GM18868 (cell line): ENCODE data around the gene LPCAT1.
"Not testable (repeated sequence)": the region's sequence is repeated elsewhere in the genome, so short reads cannot be mapped to it uniquely, and the experiment has no call there.

Experiments used
- ATAC-seq: cut with Tn5 transposase; IDR thresholded peaks from one replicate; pipeline ENCODE4 v1.9.1; 2021; ENCODE audit warnings: mild to moderate bottlenecking, moderate library complexity; ENCODE audit not compliant: unreplicated experiment

LPCAT1 gene

DNA sequence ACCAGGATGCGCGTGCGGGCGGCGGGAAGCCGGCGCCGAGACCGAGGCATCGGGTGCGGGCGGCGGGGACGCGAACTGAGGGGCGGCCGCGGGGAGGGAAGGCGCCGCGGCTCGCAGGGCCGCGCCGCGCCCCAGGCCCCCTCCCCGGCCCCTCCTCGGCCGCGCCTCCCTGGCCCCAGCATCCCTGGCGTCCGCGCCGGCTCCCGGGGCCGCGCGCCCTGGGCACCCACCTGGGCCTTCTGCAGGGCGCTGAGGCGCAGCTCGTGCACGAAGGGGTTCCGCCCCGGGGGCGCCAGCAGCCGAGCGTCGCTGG is 324 bp downstream of the LPCAT1 start:
- ATAC-seq: peak; percentile 27

DNA sequence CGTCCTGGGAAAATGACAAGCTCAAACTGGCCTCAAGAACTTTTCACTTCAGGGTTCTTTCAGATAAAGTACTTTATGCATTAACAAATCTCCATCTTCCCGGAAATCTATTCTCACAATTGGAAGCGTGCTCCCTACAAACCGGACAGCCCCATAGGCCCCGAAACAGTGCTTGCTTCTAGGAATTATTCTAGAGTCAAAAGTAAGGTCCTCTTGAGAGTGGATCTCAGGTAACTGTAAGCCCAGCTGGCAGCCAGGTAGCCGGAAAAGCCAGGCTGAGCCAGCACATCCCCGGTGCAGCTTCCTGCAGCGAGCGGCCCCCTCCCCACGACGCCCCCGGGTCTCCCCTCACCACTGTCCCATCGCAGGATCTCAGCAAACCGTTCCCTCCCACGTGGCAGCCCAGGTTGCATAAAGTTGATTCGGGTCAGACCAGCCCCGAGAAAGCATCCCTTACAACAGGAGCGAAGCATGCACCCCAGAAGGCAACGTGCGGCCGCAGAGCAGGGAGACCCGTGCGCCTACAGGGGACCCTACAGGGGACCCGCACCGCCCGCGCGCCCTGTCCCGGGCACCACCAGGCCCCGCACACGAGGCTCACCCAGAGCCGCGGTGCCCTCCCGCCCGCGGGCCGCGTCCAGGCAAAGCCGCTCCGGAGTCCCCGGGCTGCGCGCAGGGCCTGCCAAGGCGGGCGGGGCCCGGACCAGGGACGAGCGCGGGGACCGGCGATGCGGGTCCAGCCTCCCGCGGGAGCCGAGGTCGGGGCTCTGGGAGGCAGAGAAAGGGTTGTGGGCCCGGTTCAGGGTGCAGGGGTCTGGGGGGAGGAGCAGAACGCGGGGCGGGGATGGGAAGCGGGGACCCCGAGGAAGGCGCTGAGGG is 920 bp downstream of the LPCAT1 start:
- no peak for ATAC-seq

DNA sequence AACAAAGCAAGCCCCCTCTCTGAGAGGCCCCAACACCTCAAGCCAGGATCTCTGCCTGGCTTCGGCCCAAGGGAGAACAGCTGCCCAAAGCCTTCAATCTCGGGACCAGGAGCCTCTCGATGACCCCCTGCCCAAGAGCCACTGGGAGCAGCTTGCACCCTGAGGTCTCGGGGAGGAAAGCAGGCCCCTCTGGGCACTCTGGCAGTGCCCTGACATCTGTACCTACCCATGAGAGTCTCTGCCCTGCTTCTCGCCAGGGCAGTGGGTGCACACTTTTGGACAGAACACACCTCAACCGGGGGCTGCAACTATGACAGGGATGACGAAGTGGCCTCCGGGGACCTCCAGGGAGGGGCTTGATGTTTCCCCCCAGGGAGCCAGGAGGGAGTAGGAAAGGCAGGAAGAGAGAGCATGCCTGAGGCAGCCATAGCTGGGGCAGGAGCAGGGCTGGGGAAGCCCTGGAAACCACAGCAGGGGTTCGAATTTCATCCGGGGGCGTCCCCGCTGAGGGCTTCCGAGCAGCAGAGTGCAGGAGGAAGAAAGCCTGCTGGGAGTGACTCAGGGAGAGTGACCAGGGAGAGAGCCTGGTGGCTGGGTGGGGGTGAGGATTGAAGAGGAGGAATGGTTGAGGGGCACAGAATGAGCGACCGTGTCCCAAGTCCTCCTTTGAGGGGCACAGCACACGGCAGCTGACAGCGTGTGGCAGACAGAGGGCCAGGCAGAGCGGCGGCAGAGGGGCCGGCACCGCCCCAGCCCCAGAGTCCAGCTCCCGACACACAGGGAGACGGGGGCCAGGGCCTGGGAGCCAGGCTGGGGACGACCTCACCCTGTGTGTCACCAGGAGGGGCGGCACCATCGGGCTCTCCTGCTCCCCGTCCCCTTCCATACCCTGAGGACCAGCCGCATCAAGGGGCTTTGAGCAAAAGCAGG is 1.8 kb downstream of the LPCAT1 start:
- peak; percentile 34 for ATAC-seq

DNA sequence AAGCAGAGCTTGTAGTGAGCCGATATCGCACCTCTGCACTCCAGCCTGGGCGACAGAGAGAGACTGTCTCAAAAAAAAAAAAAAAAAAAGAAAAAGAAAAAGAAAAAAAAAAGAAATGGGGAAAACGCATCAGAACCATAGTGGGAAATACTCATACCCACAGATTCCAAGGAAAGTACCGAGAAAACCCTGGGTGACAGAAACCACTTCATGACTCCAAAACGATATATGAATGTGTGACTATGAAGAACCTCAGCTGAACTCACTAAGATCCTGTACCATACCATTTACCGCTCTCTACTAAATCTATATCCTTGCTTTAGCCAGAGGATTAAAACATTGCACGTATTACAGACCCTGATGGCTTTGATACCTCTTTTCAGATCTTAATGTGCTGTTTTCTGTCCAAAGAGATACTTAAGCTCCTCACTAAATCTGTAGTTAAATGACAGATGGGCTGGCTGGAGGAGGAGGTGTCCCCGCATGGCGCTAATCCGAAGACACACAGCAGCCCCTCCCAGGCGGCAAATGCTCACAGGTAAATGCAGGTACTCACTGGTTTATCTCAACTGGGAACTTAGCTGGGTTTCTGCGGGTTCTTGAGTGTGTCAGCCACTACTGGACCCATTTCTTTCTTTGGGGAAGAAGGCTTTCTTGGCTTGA is 2.8 kb downstream of the LPCAT1 start:
- ATAC-seq: no peak

DNA sequence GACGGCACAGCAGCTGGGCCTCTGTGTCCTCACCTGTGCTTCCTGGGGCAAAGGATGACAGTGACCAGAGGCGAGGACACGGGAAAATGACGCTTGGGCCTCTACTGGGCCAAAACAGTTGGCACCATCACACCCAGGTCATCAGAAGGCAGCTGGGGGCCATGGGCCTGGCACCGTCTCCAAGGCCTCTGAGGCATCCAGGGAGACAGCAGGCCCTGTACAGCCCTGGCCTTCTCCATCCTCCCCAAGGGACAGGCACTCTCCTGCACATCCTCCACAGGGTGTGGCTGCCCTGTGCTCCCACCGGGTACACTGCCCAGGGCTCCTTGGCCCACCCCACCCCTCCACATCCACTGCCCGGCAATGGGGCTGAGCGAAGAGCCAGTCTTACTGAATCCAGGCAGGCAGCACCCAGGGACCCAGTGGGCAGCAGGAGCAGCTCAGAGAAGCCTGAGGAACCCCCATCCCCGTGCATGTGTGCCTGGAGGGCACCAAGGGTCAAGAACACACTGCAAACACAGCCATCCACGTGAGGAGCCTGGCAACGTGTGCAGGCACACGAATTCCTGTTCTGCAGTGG is 4.0 kb downstream of the LPCAT1 start:
- no peak for ATAC-seq

DNA sequence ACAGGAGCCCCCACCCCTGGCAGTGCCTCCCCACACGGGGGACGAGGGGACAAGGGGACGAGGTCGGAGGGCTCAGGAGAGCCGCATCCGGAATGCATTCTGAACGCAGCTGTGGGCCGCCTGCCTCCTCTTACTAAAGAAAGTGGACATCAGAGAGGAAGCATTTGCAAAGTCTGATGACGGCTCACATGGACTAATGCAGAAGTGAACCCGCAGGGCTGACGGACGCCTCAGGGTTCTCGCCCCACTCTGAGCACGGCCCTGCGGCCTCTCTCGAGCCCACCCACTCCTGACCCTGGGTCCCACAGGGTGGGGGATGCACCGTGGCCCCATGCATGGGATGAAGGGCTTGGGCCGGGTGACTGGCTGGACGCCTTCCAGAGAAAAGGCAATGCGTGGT is 5.9 kb downstream of the LPCAT1 start:
- no peak for ATAC-seq

DNA sequence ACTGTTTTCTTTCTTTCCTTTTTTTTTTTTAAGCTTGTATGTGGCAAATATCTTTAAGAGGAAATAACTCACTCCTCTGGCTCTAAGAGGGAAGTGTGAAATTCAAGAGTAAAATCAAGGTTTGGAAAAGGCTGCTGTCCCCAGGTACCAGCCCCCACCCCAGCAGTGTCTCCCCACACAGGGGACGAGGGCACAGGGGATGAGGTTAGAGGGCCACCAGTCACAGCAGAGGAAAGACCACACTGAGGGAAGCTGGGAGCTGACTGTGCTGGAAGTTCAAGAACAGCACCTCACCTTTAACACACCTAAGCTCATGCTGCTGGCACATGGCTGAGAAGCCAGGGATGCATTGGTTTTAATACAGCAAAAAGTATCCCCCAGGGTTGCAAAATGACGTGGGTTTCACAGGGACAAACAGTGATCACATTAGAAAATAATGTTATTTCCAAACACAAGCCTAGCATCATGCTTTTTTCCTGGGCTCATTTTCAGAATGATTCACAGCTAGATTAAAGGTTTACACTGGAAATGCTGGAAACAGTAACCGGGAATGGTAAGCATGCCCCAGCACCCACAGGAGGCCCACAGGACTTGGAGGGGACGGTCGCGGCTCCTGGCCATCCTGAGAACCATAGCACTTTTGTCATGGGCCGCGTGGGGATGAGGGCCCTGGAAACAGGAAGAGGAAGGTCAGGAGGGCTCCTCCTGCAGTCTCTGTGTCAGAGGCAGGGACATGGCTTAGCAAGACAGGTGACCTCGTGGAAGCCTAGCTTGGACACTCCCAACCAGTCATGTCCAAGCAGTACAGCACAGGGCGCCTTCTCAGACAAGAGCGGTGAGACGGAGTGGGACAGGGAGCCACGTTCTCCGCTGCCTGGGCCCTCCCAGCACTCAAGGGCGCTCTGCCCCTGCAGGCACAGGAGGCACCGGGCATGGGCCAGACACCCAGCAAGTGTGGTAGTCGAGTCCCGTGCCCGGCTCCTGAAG is 6.9 kb downstream of the LPCAT1 start:
- no peak for ATAC-seq

DNA sequence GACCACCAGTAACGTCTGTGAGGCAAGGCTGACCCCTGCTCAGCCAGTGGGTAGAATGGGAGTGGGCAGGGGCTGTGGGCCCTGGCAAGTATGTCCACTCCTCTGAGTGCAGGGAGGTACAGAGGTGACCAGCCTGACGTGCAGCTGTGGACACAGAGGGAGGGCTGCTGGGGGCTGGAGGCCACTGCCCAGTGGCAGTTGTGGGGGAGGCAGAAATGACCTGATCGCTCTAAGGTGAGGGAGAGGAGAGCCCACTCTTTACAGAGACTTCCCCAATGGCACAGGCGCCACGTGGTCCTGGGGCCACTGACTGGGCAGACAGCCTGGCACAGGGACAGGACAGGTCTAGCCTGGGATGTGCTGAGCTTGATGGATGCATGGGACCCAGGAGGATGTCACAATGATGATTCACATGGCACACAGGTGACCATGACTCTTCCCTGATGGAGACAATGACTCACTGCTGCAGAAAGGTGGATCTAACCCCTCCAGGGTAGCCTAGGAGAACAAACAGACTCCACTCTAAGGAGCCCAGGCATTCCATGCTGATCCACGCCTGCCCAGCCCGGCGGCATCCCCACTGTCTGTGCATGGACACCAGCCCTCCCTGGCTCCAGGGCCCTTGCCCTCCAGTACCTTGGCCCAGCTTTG is 7.7 kb downstream of the LPCAT1 start:
- ATAC-seq: no peak

DNA sequence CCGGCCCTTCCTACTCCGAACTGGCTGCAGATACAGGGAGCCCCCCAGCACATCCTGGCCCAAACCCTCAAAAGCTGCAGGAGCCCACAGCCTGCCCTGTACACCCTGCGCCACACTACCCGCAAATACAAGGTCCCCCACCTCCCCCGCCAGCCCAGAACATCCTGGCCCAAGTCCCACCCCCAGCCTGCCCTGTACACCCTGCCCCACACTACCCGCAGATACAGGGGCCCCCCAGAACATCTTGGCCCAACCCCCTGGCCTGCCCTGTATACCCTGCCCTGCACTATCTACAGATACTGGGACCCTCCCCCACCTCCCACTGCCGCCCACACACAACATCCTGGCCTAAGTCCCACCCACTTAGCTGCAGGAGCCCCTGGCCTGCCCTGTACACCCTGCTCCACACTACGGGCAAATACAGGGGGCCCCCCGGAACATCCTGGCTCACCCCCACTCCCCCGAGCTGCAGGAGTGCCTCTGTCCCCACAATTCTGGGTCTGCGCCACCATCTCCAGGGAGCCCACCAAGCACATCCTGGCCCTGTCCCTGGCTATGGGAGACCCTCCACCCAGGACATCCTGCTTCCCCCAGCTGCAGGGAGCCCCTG is 8.3 kb downstream of the LPCAT1 start:
- ATAC-seq: no peak

DNA sequence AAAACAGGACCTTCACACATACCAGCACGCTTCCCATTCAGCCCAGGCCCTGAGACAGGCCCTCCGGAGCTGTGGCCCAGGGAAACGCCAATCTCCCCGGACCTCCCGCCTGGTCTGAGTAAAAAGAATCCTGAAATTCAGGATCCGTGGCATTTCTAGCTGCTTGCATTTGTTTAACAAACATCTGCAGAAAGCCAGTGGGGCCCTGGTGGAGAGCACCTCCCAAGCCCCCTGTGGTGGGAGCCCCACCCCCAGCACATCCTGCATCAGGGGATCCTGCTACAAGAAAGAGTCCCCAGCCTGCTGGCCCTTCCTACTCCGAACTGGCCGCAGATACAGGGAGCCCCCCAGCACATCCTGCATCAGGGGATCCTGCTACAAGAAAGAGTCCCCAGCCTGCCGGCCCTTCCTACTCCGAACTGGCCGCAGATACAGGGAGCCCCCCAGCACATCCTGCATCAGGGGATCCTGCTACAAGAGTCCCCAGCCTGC is 8.9 kb downstream of the LPCAT1 start:
- not testable (repeated sequence) for ATAC-seq

DNA sequence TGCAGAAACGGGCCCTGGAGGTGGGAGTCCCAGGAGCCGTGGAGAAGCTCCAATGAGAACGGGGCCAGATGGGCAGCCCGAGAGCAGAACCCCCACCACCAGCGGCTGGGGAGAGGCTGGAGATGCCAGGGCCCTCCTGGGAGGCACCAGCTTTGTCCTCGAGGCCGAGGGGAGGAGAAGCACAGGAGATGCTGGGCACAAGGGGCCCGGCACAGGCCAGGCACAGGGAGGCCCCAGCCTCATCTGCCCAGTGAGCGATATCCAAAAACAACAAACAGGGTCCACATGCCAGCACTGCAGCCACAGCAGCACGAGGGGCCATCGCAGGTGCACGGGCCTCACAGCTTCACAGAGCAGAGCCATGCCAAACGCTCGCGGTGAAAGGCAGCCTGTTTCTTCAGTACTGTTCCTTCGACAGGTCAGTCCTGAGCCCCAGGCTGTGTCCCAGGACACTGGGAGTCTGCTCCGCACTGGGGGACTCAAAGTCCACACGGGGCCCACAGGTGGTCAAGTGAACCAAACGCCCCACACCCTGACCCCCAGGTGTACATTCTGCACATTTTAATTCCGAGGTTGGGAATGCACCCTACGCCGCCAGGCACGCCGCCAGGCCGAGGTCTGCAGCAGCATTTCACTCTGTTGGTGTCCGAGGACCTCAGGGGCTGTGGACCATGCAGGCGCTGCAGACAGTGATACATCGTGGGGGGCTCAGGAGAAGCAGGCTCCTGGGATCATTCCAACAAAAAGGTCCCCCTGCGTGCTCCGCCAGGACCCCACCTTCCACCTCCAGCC is 9.5 kb downstream of the LPCAT1 start:
- no peak for ATAC-seq

DNA sequence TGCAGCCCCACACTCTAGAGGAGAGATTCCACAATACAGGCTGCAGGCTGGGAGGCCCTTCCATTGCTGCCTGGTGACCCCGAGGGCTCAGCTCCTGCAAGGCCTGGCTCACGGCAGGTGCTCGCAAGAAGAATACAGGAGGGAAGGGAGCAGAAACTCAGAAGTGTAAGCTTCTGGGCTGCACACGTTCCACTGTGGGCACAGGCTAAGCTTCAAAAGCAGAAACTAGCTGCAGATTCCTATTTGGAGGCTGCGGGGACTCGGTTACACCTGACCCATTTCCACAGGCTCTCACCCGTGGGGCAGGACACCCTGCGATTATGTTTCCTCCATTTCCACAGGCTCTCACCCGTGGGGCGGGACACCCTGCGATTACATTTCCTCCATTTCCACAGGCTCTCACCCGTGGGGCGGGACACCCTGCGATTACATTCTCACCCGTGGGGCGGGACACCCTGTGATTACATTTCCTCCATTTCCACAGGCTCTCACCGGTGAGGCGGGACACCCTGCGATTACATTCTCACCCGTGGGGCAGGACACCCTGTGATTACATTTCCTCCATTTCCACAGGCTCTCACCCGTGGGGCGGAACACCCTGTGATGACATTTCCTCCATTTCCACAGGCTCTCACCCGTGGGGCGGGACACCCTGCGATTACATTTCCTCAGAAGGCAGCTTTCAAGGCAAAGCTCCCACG is 10.3 kb downstream of the LPCAT1 start:
- no peak for ATAC-seq

DNA sequence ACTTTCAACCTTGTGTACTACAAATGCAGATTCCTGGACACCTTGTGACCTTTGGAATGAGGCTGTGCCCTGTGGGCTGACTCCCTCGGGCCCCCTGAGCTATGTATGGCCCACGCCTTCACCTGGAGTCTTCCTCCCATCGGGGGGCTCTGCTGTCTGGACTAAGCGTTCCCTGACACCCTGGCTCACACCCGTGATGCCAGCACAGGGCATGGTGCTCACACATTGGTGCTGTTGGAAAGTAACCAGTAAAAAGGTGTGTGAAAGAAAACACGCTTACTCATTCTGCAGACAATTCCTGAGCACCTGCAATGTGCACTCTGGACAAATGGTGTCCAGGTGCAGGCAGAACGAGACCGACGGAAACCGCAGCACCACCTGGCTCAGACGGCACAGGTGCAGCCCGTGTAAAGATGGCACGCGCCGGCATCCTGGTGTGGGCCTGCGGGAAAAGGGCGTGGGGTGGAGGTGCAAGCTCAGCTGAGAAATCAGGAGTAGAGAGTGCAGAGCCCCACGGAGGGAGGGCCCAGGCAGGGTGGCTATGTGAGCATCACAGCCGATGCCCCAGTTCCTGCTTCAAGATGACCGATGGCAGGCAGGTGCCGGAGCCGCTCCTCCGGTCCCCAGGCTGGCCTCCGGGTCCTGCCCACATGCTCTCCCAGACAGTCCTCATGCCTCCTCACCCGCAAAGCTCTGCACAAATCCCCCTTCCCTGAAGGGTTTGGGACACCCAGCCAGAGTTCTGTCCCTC is 11.0 kb downstream of the LPCAT1 start:
- no peak for ATAC-seq

DNA sequence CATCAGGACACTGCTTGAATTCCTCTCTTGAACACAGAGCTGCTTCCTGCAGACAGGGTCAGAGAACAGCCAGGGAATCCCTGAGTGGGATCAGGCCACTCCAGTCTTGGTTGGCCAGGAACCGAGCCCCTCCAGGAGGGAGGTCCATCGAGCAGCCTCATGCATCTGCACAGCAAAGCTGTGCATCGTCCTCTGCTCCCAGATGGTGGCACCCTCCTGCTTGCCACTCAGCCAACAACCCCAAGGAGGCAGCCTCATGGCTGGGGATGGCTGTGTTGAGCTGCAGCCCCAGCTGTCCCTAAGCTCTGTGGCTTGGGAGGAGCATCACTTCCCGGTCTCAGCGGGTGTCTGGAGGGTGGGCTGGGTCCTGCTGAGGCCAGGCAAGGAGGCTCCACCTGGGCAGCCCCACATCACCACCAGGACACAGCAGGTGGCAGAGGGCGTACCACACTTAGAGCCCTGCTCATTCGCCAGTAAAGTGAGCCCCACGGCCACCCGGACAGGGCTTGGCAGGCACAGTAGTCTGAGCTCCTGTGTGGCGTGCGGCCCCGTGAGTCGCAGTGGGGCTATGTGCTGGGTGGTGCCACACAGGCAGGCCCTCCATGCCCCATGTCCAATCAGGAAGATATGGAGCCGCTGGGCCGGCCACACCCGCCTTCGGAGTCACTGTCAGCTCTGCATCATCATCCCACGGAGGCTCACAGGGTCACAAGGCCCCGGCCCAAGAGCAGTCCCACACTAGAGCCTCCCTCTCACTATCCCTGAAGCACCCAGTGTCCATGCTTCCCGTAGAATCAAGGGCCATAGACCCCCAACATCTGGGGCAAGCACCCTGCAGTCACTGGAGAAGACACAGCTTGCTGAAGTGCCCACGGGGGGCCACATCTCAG is 11.9 kb downstream of the LPCAT1 start:
- peak; percentile 65 for ATAC-seq

DNA sequence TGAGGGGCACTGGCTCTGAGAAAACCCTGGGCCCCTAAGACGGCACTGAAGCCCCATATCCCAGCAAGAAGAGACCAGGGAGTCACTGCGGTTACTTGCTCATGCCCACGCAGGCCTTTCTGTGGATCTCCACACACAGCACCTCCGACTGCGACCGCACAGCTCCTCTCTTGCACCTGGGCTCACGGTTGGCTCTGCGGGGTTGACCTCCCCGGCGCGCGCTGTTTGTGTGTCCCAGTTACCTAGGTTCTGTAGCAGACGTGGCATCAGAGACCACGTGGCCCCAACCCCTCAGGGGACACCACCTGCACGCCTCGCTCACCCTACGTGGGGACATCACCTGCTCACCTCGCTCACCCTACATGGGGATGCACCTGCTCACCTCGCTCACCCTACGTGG is 12.7 kb downstream of the LPCAT1 start:
- ATAC-seq: no peak

DNA sequence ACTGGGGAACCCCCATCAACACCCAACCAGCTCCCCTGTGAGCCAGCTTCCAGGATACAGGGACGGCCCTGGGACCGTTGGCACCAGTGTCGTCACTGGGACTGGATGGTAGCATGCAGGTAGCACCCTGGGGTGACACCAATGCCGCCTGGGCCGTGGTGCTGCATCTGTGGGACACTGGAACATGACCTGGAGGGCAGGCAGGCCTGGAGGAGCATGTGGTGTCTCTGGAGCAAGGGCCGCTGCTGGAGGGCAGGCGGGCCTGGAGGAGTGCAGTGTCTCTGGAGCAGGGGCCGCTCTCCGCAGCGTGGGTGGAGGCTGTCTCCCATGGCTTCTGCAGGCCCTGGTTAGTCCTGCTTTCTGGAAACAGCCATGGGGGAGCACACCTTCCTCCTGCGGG is 13.1 kb downstream of the LPCAT1 start:
- no peak for ATAC-seq
